DOHH2 (cell line): ENCODE data around the gene SPATA31C1.

ENCODE experiments used
- H3F3A ChIP-seq: fragments of 200-600 bp; sonication (generic), shearing (Covaris generic); 2 replicates; pipeline ENCODE4 v1.6.0; 2016; ENCODE audit warnings: antibody characterized with exemption, mild to moderate bottlenecking; ENCODE audit not compliant: control insufficient read depth, insufficient read depth
- H3K27ac ChIP-seq: fragments of 200-600 bp; sonication (generic); 2 replicates; pipeline ENCODE4 v1.5.1; 2014; ENCODE audit warnings: low read depth, mild to moderate bottlenecking, low read length, moderate library complexity
- H3K27me3 ChIP-seq: fragments of 200-600 bp; sonication (generic); 2 replicates; pipeline ENCODE4 v1.6.1; 2014; ENCODE audit warnings: mild to moderate bottlenecking, low read length, mixed read lengths; ENCODE audit not compliant: control insufficient read depth
- H3K36me3 ChIP-seq: fragments of 200-600 bp; sonication (generic); 2 replicates; pipeline ENCODE4 v1.6.1; 2014; ENCODE audit warnings: mild to moderate bottlenecking, low read length, moderate library complexity, mixed read lengths; ENCODE audit not compliant: control insufficient read depth
- H3K4me1 ChIP-seq: fragments of 200-600 bp; sonication (generic); 2 replicates; pipeline ENCODE4 v1.6.1; 2014; ENCODE audit warnings: mild to moderate bottlenecking, low read length, mixed read lengths; ENCODE audit not compliant: control insufficient read depth
- H3K4me2 ChIP-seq: fragments of 200-600 bp; sonication (generic); 2 replicates; pipeline ENCODE4 v1.6.0; 2014; ENCODE audit warnings: mild to moderate bottlenecking, low read length, moderate library complexity
- H3K4me3 ChIP-seq: fragments of 200-600 bp; sonication (generic); 2 replicates; pipeline ENCODE4 v1.5.1; 2014; ENCODE audit warnings: mild to moderate bottlenecking, low read length, mixed read lengths
- H3K79me2 ChIP-seq: fragments of 200-600 bp; sonication (generic); 2 replicates; pipeline ENCODE4 v1.6.1; 2014; ENCODE audit warnings: mild to moderate bottlenecking, low read length, mixed read lengths; ENCODE audit not compliant: control insufficient read depth
- H3K9me2 ChIP-seq: fragments of 200-600 bp; sonication (generic); replicated peaks from 2 replicates; pipeline ENCODE4 v1.6.1; 2014; ENCODE audit warnings: mild to moderate bottlenecking, low read length, mixed read lengths; ENCODE audit not compliant: control insufficient read depth
- H3K9me3 ChIP-seq: fragments of 200-600 bp; sonication (generic); 2 replicates; pipeline ENCODE4 v1.6.1; 2014; ENCODE audit warnings: antibody characterized with exemption, low read length, mixed read lengths; ENCODE audit not compliant: control insufficient read depth, insufficient read depth
- H4K20me1 ChIP-seq: fragments of 200-600 bp; sonication (generic); 2 replicates; pipeline ENCODE4 v1.6.0; 2014; ENCODE audit warnings: low read depth, mild to moderate bottlenecking, antibody characterized with exemption, low read length, moderate library complexity; ENCODE audit not compliant: control insufficient read depth, insufficient read depth
- EZH2phosphoT487 ChIP-seq: fragments of 200-600 bp; sonication (generic); IDR thresholded peaks from 2 replicates; pipeline ENCODE4 v1.6.1; 2017; ENCODE audit warnings: borderline replicate concordance, mild to moderate bottlenecking, antibody characterized with exemption, low read length, moderate library complexity, mixed read lengths
- TF ChIP-seq, protein P1 (sequence below): fragments of 200-600 bp; sonication (generic); IDR thresholded peaks from one replicate; pipeline ENCODE4 v1.5.1; 2014; ENCODE audit warnings: antibody characterized with exemption, mild to moderate bottlenecking, low read depth, low read length; ENCODE audit not compliant: poor library complexity, severe bottlenecking

SPATA31C1 gene

GRCh38 chr9:87884578-87885459, 32.9 kb upstream of the SPATA31C1 start:
- Histone ChIP-seq H3K4me2 (no peak overlapping the region), H3K4me1 (no peaks in the 10 kb centered on the region), H3K27ac (no peak overlapping the region), H4K20me1 (no peaks in the 10 kb centered on the region), H3K79me2 (no peaks in the 10 kb centered on the region), H3K9me3 (no peaks in the 10 kb centered on the region), H3K27me3 (no peaks in the 10 kb centered on the region), H3K36me3 (no peaks in the 10 kb centered on the region), H3K4me3 (no peak overlapping the region), H3F3A (no peaks in the 10 kb centered on the region), H3K9me2 (no peaks in the 10 kb centered on the region)
- TF ChIP-seq, protein P1, sequence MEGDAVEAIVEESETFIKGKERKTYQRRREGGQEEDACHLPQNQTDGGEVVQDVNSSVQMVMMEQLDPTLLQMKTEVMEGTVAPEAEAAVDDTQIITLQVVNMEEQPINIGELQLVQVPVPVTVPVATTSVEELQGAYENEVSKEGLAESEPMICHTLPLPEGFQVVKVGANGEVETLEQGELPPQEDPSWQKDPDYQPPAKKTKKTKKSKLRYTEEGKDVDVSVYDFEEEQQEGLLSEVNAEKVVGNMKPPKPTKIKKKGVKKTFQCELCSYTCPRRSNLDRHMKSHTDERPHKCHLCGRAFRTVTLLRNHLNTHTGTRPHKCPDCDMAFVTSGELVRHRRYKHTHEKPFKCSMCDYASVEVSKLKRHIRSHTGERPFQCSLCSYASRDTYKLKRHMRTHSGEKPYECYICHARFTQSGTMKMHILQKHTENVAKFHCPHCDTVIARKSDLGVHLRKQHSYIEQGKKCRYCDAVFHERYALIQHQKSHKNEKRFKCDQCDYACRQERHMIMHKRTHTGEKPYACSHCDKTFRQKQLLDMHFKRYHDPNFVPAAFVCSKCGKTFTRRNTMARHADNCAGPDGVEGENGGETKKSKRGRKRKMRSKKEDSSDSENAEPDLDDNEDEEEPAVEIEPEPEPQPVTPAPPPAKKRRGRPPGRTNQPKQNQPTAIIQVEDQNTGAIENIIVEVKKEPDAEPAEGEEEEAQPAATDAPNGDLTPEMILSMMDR = no peak
- TF ChIP-seq EZH2phosphoT487 = no peak

DNA sequence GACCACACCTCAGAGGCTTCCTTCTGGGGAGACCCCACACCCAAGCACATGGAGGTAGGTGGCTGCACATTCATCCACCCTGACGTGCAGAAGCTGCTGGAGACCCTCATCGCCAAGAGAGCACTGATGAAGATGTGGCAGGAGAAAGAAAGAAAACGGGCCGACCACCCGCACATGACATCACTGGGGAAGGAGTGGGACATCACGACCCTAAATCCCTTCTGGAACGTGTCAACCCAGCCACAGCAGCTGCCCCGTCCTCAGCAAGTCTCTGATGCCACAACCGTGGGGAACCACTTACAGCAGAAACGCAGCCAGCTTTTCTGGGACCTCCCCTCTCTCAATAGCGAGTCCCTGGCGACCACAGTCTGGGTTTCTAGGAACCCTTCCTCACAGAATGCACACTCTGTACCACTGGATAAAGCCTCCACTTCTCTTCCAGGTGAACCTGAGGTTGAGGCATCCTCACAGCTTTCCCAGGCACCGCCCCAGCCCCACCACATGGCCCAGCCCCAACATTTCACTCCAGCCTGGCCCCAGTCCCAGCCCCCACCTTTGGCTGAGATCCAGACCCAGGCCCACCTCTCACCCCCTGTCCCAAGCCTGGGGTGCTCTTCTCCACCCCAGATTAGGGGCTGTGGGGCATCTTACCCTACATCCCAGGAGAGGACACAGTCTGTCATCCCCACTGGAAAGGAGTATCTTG, 32.1 kb upstream of the SPATA31C1 start:
- no peak overlapping the region for H3K4me2 ChIP-seq
- H3K9me3 ChIP-seq = no peaks in the 10 kb centered on the region
- no peaks in the 10 kb centered on the region for H3K36me3 ChIP-seq
- H4K20me1 ChIP-seq = no peaks in the 10 kb centered on the region
- no peaks in the 10 kb centered on the region for H3K27me3 ChIP-seq
- no peaks in the 10 kb centered on the region for H3F3A ChIP-seq
- no peaks in the 10 kb centered on the region for H3K9me2 ChIP-seq
- H3K4me1 ChIP-seq = no peaks in the 10 kb centered on the region
- H3K79me2 ChIP-seq = no peaks in the 10 kb centered on the region
- TF ChIP-seq EZH2phosphoT487 = no peak
- TF ChIP-seq, protein P1 = no peak
- no peak overlapping the region for H3K27ac ChIP-seq
- no peak overlapping the region for H3K4me3 ChIP-seq

DNA sequence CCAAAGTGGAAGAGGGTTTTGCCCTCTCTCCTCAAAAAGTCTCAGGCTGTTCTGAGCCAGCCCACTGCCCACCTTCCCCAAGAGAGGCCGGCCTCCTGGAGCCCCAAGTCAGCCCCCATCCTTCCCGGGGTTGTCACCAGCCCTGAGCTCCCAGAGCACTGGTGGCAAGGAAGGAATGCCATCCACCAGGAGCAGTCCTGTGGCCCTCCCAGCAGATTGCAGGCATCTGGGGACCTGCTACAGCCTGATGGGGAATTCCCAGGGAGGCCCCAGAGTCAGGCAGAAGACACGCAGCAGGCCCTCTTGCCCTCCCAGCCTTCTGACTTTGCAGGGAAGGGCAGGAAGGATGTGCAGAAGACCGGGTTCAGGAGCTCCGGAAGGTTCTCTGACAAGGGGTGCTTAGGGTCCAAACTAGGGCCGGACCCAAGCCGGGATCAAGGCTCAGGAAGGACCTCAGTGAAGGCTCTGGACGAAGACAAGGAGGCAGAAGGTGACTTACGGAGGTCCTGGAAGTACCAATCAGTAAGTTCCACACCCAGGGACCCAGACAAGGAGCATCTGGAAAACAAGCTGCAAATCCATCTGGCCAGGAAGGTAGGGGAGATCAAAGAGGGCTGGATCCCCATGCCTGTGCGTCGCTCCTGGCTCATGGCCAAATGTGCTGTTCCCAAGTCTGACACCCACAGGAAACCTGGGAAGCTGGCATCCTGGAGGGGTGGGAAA, 31.4 kb upstream of the SPATA31C1 start:
- H3K79me2 ChIP-seq = no peaks in the 10 kb centered on the region
- H3K4me1 ChIP-seq = no peaks in the 10 kb centered on the region
- no peaks in the 10 kb centered on the region for H3K27me3 ChIP-seq
- no peaks in the 10 kb centered on the region for H3K36me3 ChIP-seq
- no peaks in the 10 kb centered on the region for H4K20me1 ChIP-seq
- H3K9me3 ChIP-seq = no peaks in the 10 kb centered on the region
- H3K4me3 ChIP-seq = no peak overlapping the region
- H3F3A ChIP-seq = no peaks in the 10 kb centered on the region
- H3K27ac ChIP-seq = no peak overlapping the region
- H3K4me2 ChIP-seq = no peak overlapping the region
- TF ChIP-seq, protein P1 = no peak
- TF ChIP-seq EZH2phosphoT487 = no peak
- no peaks in the 10 kb centered on the region for H3K9me2 ChIP-seq
